Measurements from ENCODE around the gene ARHGAP6. TPM values are rescaled to one million over a fixed set of nuclear protein-coding genes. Genes with fewer than 3 reads are reported as not detected.

The ARHGAP6 gene
- total RNA-seq, 1 experiment from 2014 or later, result 0.07 TPM

- no peak overlapping the region for H3K56ac ChIP-seq (ENCODE audit: insufficient read length, low read depth, low read length)
- Mint-ChIP-seq H3K4me3 (no peak overlapping the region), H3K36me3 (ENCODE audit: insufficient read depth in 1 of 3, low read depth in 3 of 3) (no peaks in the 10 kb centered on the region), H3K4me1 (no peaks in the 10 kb centered on the region), H3K27me3 (ENCODE audit: low read depth) (no peaks in the 10 kb centered on the region), H3K9me3 (peaks cover 46 to 50% of the 10 kb centered on the region in 2 experiments), H3K27ac (no peak overlapping the region)
- no peaks in the 10 kb centered on the region for H3K4me1 ChIP-seq (ENCODE audit: insufficient read depth, low read length)
- no peak overlapping the region for H3K4me2 ChIP-seq (ENCODE audit: insufficient read depth, insufficient read length, low read length)
- no peak overlapping the region for H2BK20ac ChIP-seq (ENCODE audit: low read depth, low read length, poor library complexity, severe bottlenecking)
- no peak overlapping the region for H4K5ac ChIP-seq (ENCODE audit: insufficient read length, low read depth, low read length)
- no peaks in the 10 kb centered on the region for H3K9me3 ChIP-seq (ENCODE audit: control insufficient read depth, low read depth, low read length)
- no peaks in the 10 kb centered on the region for H4K20me1 ChIP-seq (ENCODE audit: control insufficient read depth, insufficient read depth, insufficient read length)
- TF ChIP-seq, protein P1, sequence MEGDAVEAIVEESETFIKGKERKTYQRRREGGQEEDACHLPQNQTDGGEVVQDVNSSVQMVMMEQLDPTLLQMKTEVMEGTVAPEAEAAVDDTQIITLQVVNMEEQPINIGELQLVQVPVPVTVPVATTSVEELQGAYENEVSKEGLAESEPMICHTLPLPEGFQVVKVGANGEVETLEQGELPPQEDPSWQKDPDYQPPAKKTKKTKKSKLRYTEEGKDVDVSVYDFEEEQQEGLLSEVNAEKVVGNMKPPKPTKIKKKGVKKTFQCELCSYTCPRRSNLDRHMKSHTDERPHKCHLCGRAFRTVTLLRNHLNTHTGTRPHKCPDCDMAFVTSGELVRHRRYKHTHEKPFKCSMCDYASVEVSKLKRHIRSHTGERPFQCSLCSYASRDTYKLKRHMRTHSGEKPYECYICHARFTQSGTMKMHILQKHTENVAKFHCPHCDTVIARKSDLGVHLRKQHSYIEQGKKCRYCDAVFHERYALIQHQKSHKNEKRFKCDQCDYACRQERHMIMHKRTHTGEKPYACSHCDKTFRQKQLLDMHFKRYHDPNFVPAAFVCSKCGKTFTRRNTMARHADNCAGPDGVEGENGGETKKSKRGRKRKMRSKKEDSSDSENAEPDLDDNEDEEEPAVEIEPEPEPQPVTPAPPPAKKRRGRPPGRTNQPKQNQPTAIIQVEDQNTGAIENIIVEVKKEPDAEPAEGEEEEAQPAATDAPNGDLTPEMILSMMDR (conservative IDR thresholded peaks at IDR 0.05), result no peak
- H3K18ac ChIP-seq (ENCODE audit: insufficient read length, low read depth, low read length), result no peak overlapping the region
- H2AFZ ChIP-seq (ENCODE audit: low read length), result no peak overlapping the region
- no peak overlapping the region for H2BK5ac ChIP-seq (ENCODE audit: insufficient read length, low read length)
- no peaks in the 10 kb centered on the region for H3K23me2 ChIP-seq (ENCODE audit: insufficient read length, low read depth, low read length, poor library complexity, severe bottlenecking)
- no peak overlapping the region for H3K4ac ChIP-seq (ENCODE audit: low read depth, low read length)
- no peak overlapping the region for H2BK15ac ChIP-seq (ENCODE audit: low read depth, low read length)
- H3K27ac ChIP-seq (ENCODE audit: insufficient read length, low read depth, low read length), result no peak overlapping the region
- H4K8ac ChIP-seq (replicated peaks; ENCODE audit: insufficient read length, low read depth, low read length), result no peak overlapping the region
- no peak overlapping the region for H3K14ac ChIP-seq (ENCODE audit: insufficient read depth, low read length)
- no peaks in the 10 kb centered on the region for H3K79me1 ChIP-seq (ENCODE audit: insufficient read depth, low read depth, low read length, poor library complexity, severe bottlenecking)
- H2BK120ac ChIP-seq (ENCODE audit: low read depth, low read length, poor library complexity, severe bottlenecking), result no peak overlapping the region
- H4K91ac ChIP-seq (ENCODE audit: insufficient read length, low read depth, low read length), result no peak overlapping the region
- H2AK5ac ChIP-seq (ENCODE audit: insufficient read length, low read length), result no peak overlapping the region
- H2BK12ac ChIP-seq (ENCODE audit: insufficient read length, low read depth, low read length), result no peak overlapping the region
- no peak overlapping the region for H3K9ac ChIP-seq (ENCODE audit: extremely low read depth, insufficient read length, low read length)
- no peak overlapping the region for H3T11ph ChIP-seq (ENCODE audit: low read length)
- H3K27me3 ChIP-seq (ENCODE audit: insufficient read depth, low read length), result no peaks in the 10 kb centered on the region
- H3K23ac ChIP-seq (ENCODE audit: insufficient read length, low read depth, low read length), result no peak overlapping the region
- no peaks in the 10 kb centered on the region for H3K79me2 ChIP-seq (ENCODE audit: insufficient read depth, low read length)
- no peak for DNase-seq
Measured at GRCh38 chrX:11242704-11243103, 423.0 kb downstream of the ARHGAP6 start.

Data from H9 (cell line).